Spleen (tissue), 7 donors: ENCODE results near the gene ACER1.

ENCODE experiments used
- CTCF ChIP-seq, 11 experiments: fragments of 200-600 bp in 7 of 11; fragments of 450-650 bp in 4 of 11; sonication (generic) in 4 of 11; IDR thresholded peaks in 8 of 11; conservative IDR thresholded peaks in 3 of 11; 1 replicate in 7 of 11; 2 replicates in 4 of 11; pipeline versions ENCODE4 v1.4.0 to v1.8.0; 2016 to 2021; ENCODE audit warnings: antibody characterized with exemption in 11 of 11, inconsistent platforms in 4 of 11, mild to moderate bottlenecking in 1 of 11
- POLR2A ChIP-seq, 3 donors: fragments of 450-650 bp; IDR thresholded peaks; one replicate each; pipeline ENCODE4 v1.5.1; 2017; ENCODE audit warnings: antibody characterized with exemption in 3 of 3, mild to moderate bottlenecking in 1 of 3
- donor health status: DM: no; HTN: no; CAD: no; lungs with moderate emphysema.
- donor health status: DM: no; HTN: no; CAD: no.
- donor health status: DM: no; HTN: no; CAD: no.

GRCh38 chr19:6359568-6360341 is 26.3 kb upstream of the ACER1 start:
- TF ChIP-seq CTCF (IDR thresholded peaks at IDR 0.05 in 8 of 11, conservative IDR thresholded peaks at IDR 0.05 in 3 of 11) (no peak), POLR2A (IDR thresholded peaks at IDR 0.05) (no peak)
